HG02852 (cell line): ENCODE measurements around the gene HOXA5.

Source experiments
- ATAC-seq: cut with Tn5 transposase; IDR thresholded peaks from one replicate; pipeline ENCODE4 v1.9.1; 2021; ENCODE audit warnings: mild to moderate bottlenecking, moderate library complexity; ENCODE audit not compliant: unreplicated experiment

The HOXA5 gene

DNA sequence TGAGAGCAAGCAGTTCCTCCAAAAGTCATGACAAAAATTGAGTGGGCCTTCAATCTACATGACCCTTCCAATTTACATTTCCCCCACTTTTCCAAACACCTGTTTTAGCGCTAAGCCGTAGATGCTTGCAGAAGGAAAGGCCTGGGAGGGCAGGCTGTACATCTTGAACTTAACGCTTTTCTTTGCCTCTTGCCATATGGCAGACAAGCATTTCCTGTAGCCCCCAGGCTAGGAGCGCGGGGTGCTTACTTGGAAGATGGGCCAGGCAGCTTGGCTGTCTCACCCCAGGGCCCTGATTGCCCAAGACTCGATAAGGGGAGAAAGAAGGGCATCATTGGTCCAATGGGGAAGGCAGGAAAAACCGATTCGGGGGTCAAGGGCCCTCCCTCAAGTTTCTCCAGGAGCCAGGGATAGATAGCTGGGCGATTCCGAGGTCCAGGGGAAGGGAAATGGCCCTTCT, 28.9 kb upstream of the HOXA5 start:
- no peak for ATAC-seq

DNA sequence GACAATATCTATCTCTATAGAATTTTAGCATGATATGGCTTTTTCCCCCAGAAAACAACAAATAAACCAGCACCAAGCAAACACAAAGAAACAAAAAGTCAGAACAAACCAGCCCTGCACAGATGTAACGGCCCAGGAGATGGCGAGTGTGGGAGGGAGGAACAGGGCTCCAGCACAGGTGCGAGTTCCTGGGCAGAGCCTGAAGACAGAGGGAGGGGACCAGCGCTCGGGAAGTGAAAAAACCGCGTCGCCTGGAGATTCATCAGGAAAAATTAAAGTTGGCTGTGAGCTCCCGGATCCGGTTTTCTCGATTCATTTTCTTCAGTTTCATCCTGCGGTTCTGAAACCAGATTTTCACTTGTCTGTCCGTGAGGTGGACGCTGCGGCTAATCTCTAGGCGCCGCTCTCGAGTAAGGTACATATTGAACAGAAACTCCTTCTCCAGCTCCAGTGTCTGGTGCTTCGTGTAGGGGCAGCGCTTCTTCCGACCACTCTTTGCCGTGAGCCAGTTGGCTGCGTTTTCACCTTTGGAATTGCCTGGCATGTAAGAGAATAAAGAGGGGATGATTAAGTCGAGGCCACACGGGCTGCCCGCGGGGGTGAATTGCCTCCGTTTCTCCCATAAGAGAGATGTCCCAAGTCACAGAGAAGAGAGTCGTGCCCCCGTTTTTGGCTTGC, 28.3 kb upstream of the HOXA5 start:
- ATAC-seq: no peak

DNA sequence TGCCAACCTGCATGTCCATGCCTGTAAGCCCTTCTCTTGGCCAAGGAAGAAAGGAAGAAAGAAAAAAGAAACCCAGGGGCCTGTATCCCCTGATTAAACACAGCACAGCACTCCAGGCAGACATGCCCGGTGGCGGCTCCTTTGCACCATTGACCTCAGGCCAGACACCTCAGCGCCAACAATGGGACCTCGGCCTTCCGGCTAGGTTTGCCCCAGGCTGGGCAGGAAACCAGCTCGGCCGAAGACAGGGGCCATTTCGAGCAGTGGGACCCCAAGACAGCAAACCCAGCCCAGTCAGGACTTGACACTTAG, 27.8 kb upstream of the HOXA5 start:
- ATAC-seq: no peak

- no peak for ATAC-seq
Observed at GRCh38 chr7:27170426-27171324, 27.2 kb upstream of the HOXA5 start.

DNA sequence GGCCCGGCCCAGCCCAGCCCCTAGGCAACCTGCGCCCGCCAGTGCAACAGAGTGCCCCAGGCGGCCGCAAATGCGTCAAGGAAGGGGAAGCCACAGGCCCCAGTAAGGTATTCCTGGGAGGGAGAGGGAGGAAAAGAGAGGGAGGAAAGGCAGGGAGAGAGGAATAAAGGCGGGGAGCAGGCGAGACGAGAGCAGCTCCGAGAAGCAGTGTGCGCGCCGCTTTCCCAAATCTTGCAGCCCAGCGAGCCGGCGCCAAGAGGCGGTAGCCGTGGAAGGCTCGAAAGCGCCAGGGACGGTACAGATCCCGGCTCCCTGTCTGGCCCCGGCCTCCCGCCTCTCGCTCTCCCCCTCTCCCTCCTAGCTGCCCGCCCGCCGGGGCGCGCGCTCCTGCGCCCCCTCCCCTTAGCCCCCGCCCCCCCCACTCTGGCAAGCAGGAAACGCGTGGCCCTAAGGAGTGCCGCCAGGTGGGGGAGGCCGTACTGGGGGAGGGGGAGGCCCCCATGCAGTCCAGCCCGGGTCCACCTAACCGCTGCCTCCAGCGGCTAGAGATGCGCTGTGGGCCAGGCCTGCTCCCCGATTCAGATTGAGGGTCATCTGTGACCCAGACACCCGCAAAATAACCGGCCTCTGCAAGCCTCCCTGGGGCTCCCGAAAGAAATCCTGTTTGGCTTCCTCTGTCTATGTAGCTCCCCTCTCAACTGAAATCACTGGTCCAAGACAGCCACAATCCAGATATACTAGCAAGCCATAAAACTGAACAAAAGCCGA, 26.4 kb upstream of the HOXA5 start:
- no peak for ATAC-seq

- no peak for ATAC-seq
Observed at GRCh38 chr7:27168265-27168947, 24.9 kb upstream of the HOXA5 start.

- ATAC-seq: no peak
Observed at GRCh38 chr7:27167916-27168264, 24.4 kb upstream of the HOXA5 start.

DNA sequence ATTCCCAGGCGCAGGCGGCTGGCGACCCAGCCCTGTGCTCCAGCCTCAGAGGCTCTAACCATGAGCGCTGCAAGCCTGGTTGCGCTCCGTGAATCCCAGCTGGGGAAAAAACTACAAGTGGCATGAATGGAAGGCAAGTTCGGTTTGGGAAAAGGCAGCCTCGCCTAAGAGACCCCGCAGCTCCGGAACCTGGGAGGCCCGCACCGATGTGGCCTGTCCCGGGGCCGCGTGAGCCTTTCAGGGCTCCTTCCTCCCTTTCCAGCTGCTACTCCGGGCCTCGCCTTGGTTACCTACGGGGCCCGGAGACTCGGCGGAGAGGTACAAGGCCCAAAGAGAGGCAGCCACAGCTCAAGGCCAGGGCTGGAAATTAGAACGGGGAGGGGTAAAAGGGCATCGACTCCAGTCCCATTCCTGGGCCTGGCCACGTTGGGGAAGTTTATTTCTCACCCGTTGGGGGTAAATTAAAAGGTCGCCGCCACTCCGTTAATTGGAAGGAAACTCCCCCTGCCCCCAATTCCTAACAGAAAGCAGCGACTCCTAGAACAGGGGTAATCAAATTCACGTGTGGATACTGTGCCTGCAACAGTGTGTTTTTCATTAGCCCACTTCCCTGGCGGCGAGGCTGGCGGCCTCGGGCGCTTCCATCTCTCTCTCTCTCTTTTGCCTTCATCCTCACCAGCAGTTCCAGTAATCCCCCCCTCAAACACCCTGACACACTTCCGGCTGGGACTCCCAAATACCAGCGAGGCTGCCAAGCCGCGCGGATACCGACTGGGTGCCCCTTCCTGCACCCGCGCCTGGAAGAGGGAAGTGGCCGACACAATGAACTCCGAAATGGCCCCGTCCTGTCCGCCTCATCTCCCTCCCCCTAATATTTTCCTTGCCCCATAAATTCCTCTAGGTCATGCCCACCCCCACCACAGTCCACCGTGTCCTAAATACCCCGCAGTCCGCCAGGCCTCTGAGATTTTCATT, 23.3 kb upstream of the HOXA5 start:
- no peak for ATAC-seq

GRCh38 chr7:27165996-27166530, 22.6 kb upstream of the HOXA5 start:
- no peak for ATAC-seq

- ATAC-seq: no peak
Observed at GRCh38 chr7:27165089-27165995, 21.9 kb upstream of the HOXA5 start, which contains the start of gene HOXA9. TSS of gene HOXA9 (minus strand) at chr7:27165537. CDS start at chr7:27165457, 80 bp downstream.

GRCh38 chr7:27164367-27165088, 21.0 kb upstream of the HOXA5 start:
- no peak for ATAC-seq

DNA sequence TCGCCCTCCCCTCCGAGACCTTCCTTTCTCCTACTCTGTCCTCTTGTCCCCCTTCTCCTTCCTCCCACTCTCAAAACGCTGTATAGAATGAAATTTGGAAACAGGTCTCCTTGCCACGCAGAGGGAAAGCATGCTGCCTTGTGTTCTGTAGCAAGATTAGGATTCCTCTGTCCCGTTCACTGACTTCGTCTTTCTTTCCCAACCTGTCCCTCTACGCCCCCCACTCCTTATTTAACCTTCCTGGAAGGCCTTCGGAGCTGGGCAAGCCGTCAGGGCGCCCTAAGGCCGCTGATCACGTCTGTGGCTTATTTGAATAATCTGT, 20.5 kb upstream of the HOXA5 start:
- no peak for ATAC-seq

DNA sequence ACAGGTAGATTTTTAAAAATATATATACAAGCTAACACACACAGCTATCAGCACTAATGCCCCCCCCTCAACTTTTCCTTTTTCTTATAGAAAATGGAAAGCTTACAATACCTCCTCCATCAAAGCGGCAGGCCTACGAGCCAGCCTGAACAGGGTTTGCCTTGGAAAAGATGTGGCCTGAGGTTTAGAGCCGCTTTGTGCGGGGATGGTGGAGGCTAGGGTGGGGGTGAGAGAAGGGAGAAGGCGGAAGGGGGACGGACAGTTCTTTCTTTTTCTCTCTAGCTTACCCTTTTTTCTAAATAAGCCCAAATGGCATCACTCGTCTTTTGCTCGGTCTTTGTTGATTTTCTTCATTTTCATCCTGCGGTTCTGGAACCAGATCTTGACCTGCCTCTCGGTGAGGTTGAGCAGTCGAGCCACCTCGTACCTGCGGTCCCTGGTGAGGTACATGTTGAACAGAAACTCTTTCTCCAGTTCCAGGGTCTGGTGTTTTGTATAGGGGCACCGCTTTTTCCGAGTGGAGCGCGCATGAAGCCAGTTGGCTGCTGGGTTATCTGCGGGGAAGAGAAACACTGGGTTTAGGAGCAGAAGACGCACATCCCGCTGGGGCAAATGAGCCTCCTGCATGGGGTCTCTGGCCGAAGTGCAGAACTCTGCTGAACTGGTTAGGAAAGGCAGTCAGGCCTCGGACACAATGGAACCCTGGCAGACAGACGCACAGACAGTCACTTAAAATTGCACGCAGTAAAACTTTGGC, 20.0 kb upstream of the HOXA5 start:
- no peak for ATAC-seq

- ATAC-seq: no peak
Observed at GRCh38 chr7:27162561-27163287, 19.2 kb upstream of the HOXA5 start.

DNA sequence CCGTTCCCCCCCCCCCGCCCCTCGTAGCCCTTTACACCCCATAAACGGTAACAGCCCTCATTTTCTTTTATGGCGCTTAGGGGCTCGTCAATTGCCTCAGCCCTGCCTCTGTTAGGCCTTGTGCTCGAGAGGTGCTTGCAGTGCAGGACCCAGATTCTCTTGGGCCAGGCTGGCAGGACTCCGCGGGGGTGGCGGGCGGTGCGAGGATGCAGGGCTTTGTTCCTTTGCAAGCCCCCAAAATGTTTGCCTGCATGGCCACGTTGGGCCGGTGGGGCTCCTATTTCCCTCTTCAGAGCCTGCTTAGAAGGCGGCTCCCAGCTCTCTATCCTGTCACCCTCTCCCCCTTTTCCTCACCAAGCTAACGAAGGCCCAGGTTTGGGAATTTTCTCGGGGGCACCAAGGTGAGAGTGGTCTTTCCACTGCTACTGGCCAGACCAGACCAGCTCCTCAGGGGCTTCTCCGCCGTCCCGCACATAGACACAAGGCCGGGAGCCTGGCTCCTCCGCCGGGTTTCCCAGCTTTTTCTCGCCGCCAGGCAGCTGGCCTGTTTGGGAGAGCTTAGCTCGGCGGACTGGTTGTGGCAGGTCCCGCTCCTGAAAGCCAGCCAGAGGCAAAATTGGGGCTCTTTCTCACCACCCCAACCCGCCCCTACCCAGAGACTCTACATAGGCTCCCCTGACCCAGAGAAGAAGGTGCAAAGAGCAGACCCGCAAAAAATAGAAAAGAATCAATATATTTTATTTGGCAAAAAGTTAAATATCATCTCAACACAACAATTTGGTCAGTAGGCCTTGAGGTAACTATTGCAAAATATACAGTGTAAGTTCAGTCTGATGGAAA, 18.5 kb upstream of the HOXA5 start:
- ATAC-seq: no peak

DNA sequence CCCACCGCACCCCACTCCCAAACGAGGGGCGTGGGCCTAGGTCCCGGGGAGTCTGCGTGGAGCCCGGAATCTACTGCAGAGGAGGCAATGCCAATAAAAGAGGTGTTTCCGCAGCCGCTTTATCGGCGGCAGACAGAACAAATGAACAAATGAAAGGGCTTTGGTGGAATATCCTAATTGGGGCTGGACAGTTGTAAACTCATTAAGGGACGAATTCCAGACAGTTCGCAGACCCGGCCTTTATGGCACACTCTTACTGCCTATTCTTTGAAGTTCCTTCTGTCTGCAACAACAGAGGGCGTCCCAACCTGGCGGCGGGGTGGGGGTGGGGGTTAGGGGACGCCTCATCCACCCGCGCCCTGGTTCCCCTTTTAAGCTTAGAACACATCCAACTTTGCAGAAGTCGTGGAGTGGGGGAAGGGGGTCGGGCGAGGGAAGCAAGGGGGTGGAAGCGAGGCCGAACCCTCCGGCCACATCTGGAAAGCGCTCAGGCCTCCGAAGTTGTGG, 17.8 kb upstream of the HOXA5 start:
- no peak for ATAC-seq
